Hepatocyte (in vitro differentiated cells): ENCODE measurements around the gene TARM1. TPM values are rescaled to one million over a fixed set of nuclear protein-coding genes. Genes with fewer than 3 reads are reported as not detected.

Source experiments
- DNase-seq: peaks from one replicate; pipeline ENCODE4 v3.0.0-alpha.2; 2016; ENCODE audit warnings: low spot score
- H2AFZ ChIP-seq: fragments of 200-600 bp; sonication (generic); 2 replicates; pipeline ENCODE4 v1.6.0; 2016; ENCODE audit warnings: antibody characterized with exemption, mild to moderate bottlenecking
- H3K27ac ChIP-seq: fragments of 200-600 bp; sonication (generic); 2 replicates; pipeline ENCODE4 v1.5.1; 2016; ENCODE audit warnings: mild to moderate bottlenecking
- H3K27me3 ChIP-seq: fragments of 200-600 bp; sonication (generic); 2 replicates; pipeline ENCODE4 v1.6.1; 2016
- H3K36me3 ChIP-seq: fragments of 200-600 bp; sonication (generic); replicated peaks from 2 replicates; pipeline ENCODE4 v1.5.1; 2016; ENCODE audit warnings: low read depth; ENCODE audit not compliant: insufficient read depth
- H3K4me1 ChIP-seq: fragments of 200-600 bp; sonication (generic); 2 replicates; pipeline ENCODE4 v1.5.1; 2016; ENCODE audit warnings: mild to moderate bottlenecking, moderate library complexity; ENCODE audit not compliant: insufficient read depth
- H3K4me2 ChIP-seq: fragments of 200-600 bp; sonication (generic); 2 replicates; pipeline ENCODE4 v1.6.0; 2016
- H3K4me3 ChIP-seq: fragments of 200-600 bp; sonication (generic); 2 replicates; pipeline ENCODE4 v1.5.1; 2016; ENCODE audit warnings: mild to moderate bottlenecking
- H3K79me2 ChIP-seq: fragments of 200-600 bp; sonication (generic); 2 replicates; pipeline ENCODE4 v1.6.0; 2017; ENCODE audit warnings: mild to moderate bottlenecking
- H3K9me2 ChIP-seq: fragments of 200-600 bp; sonication (generic); replicated peaks from 2 replicates; pipeline ENCODE4 v1.6.0; 2017; ENCODE audit warnings: mild to moderate bottlenecking; ENCODE audit not compliant: insufficient read depth
- H3K9me3 ChIP-seq: fragments of 200-600 bp; sonication (generic); 2 replicates; pipeline ENCODE4 v1.5.1; 2016; ENCODE audit warnings: low read depth, mild to moderate bottlenecking
- H4K20me1 ChIP-seq: fragments of 200-600 bp; sonication (generic); 2 replicates; pipeline ENCODE4 v1.6.0; 2016; ENCODE audit warnings: mild to moderate bottlenecking; ENCODE audit not compliant: insufficient read depth, poor library complexity, severe bottlenecking
- CTCF ChIP-seq: fragments of 200-600 bp; sonication (generic); IDR thresholded peaks from 2 replicates; pipeline ENCODE4 v1.5.1; 2016; ENCODE audit warnings: antibody characterized with exemption, mild to moderate bottlenecking; ENCODE audit not compliant: poor library complexity
- EZH2 ChIP-seq: fragments of 200-600 bp; sonication (generic); IDR thresholded peaks from 2 replicates; pipeline ENCODE4 v1.6.1; 2016; ENCODE audit warnings: antibody characterized with exemption, mild to moderate bottlenecking, borderline replicate concordance
- EZH2phosphoT487 ChIP-seq: fragments of 200-600 bp; sonication (generic); IDR thresholded peaks from one replicate; pipeline ENCODE4 v1.6.1; 2018; ENCODE audit warnings: antibody characterized with exemption, mild to moderate bottlenecking, low read depth, moderate library complexity; ENCODE audit not compliant: unreplicated experiment, severe bottlenecking
- WGBS: methylation state at CpG from one replicate; pipeline ENCODE4 v1.1.6; 2016; ENCODE audit warnings: low lambda C conversion rate; ENCODE audit errors: missing lambda C conversion rate; 5-methylcytosine and 5-hydroxymethylcytosine counted together
- polyA plus RNA-seq: library from polyadenylated mRNA; unstranded; fragments of >200 nt; fragmentation: Nextera tagmentation; extraction: Ambion mirVana; gene quantifications from 2 replicates; pipeline ENCODE4 v1.2.1, GENCODE V29; 2016
- total RNA-seq: library from RNA; depleted of rRNA; stranded (reverse); fragments of >200 nt; gene quantifications from 2 replicates; pipeline ENCODE4 v1.2.3, GENCODE V29; 2014

TARM1 gene
- total and polyA plus RNA-seq, 2 experiments from 2014 or later, result not detected

- Histone ChIP-seq H3K27ac (no peak overlapping the region), H3K9me3 (no peaks in the 10 kb centered on the region), H3K36me3 (no peaks in the 10 kb centered on the region), H2AFZ (no peak overlapping the region), H3K4me1 (no peaks in the 10 kb centered on the region), H3K27me3 (no peaks in the 10 kb centered on the region), H3K9me2 (no peaks in the 10 kb centered on the region), H3K79me2 (no peaks in the 10 kb centered on the region), H4K20me1 (no peaks in the 10 kb centered on the region), H3K4me2 (no peak overlapping the region), H3K4me3 (no peak overlapping the region)
- 84% methylated on average over 10 of the region's 10 CpGs for WGBS
- no peak for TF ChIP-seq EZH2phosphoT487
- no peak for TF ChIP-seq EZH2
- no peak for TF ChIP-seq CTCF
- DNase-seq, result no peak
Observed at GRCh38 chr19:54073829-54074228, 7.3 kb downstream of the TARM1 start.

GRCh38 chr19:54069470-54069869, 11.7 kb downstream of the TARM1 start:
- no peaks in the 10 kb centered on the region for H4K20me1 ChIP-seq
- no peak for DNase-seq
- H3K4me3 ChIP-seq, result no peak overlapping the region
- H3K27ac ChIP-seq, result no peak overlapping the region
- no peak overlapping the region for H3K4me2 ChIP-seq
- H2AFZ ChIP-seq, result no peak overlapping the region
- no peaks in the 10 kb centered on the region for H3K4me1 ChIP-seq
- H3K9me2 ChIP-seq, result no peaks in the 10 kb centered on the region
- no peaks in the 10 kb centered on the region for H3K9me3 ChIP-seq
- no peak for TF ChIP-seq CTCF
- no peak for TF ChIP-seq EZH2
- 82% methylated on average over 5 of the region's 5 CpGs for WGBS
- no peaks in the 10 kb centered on the region for H3K27me3 ChIP-seq
- H3K36me3 ChIP-seq, result no peaks in the 10 kb centered on the region
- H3K79me2 ChIP-seq, result no peaks in the 10 kb centered on the region

DNA sequence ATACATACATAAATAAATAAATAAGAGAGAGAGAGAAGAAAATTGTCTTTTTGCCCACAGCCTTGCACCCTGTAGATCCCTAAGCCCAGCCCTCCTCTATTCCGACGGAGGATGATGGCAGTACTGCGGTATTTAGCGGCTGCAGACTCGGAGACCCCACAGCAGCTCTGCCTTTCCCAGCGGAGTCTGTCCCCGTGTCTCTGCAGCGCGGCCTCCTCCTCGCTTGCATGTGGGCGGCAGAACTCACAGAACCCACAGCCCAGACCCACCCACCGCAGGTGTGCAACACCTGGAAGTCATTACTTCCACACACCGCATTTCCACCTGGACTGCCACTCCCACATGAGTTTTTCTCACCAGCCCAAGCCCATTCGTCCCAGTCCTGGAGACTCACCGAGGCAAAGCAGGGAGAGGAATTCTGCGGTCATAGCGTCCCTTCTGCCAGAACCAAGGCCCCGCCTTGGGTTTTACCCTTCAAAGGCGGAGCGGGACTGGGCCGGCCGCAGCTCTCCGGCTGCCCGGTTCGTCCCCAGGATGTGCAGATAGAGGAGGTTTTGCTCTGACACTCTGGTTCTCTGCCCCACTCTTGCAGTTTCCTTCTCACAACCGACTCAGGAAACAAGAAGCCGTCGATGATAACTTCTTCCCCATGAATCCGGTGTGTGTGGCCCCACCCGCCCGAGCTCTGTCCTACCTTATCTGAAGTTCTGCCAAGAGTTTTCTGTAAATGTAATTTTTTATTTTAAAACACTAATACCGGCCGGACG, 17.6 kb downstream of the TARM1 start, which contains the start of gene VSTM1:
TSS of gene VSTM1 (minus strand) at position 548 of the 767 bp plus-strand sequence. CDS start at position 428, 120 bp downstream.
- no peak within 1 kb of the TSS for H2AFZ ChIP-seq
- 90% methylated on average over 34 of the region's 34 CpGs for WGBS
- DNase-seq, result no peak
- no peak within 1 kb of the TSS for H3K4me2 ChIP-seq
- no peaks in the 10 kb centered on the region for H3K27me3 ChIP-seq
- no peak within 1 kb of the TSS for H3K4me3 ChIP-seq
- no peaks in the 10 kb centered on the region for H3K79me2 ChIP-seq
- H3K4me1 ChIP-seq, result no peaks in the 10 kb centered on the region
- no peaks in the 10 kb centered on the region for H3K36me3 ChIP-seq
- H3K27ac ChIP-seq, result no peak within 1 kb of the TSS
- H3K9me3 ChIP-seq, result no peaks in the 10 kb centered on the region
- TF ChIP-seq CTCF (no peak), EZH2 (no peak), EZH2phosphoT487 (no peak)
- H4K20me1 ChIP-seq, result no peaks in the 10 kb centered on the region
- H3K9me2 ChIP-seq, result no peaks in the 10 kb centered on the region
